ENCODE measurements around the gene MPP3. TPM values are rescaled to one million over a fixed set of nuclear protein-coding genes. Genes with fewer than 3 reads are reported as not detected.

Gene MPP3
- total RNA-seq, 1 experiment from 2014 or later: 6.9 TPM

DNA sequence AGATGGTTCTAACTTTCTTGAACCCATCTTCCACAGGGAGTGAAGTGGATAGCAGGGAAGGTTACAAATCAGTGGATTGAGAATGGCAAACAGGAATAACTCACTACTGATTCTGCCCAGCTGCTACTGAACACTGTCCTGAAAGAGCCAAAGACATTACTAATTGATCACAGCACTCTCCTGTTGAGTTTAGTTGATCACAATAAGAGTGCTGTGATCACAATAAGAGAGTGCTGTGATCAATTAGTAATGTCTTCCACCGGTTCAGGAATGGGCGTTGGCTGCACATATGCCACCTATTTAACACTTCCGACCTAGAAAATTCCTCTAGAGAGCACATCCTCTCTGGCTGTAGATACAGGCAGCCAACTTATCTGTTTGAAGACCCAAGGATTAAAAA, 41.4 kb downstream of the MPP3 start:
- Histone ChIP-seq H3K79me2 (ENCODE audit: insufficient read depth, low read length) (no peaks in the 10 kb centered on the region), H2BK5ac (ENCODE audit: insufficient read length, low read length) (no peak overlapping the region), H4K8ac (replicated peaks; ENCODE audit: insufficient read length, low read depth, low read length) (no peak overlapping the region), H4K20me1 (ENCODE audit: control insufficient read depth, insufficient read depth, insufficient read length) (no peaks in the 10 kb centered on the region), H3K56ac (ENCODE audit: insufficient read length, low read depth, low read length) (no peak overlapping the region), H3K14ac (ENCODE audit: insufficient read depth, low read length) (no peak overlapping the region), H3K9me3 (ENCODE audit: control insufficient read depth, low read depth, low read length) (no peaks in the 10 kb centered on the region), H2AFZ (ENCODE audit: low read length) (no peak overlapping the region), H2AK5ac (ENCODE audit: insufficient read length, low read length) (no peak overlapping the region), H2BK120ac (ENCODE audit: low read depth, low read length, poor library complexity, severe bottlenecking) (no peak overlapping the region), H2BK20ac (ENCODE audit: low read depth, low read length, poor library complexity, severe bottlenecking) (no peak overlapping the region), H3K4me2 (ENCODE audit: insufficient read depth, insufficient read length, low read length) (no peak overlapping the region), H3K18ac (ENCODE audit: insufficient read length, low read depth, low read length) (no peak overlapping the region), H4K5ac (ENCODE audit: insufficient read length, low read depth, low read length) (no peak overlapping the region), H4K91ac (ENCODE audit: insufficient read length, low read depth, low read length) (no peak overlapping the region), H3K9ac (ENCODE audit: extremely low read depth, insufficient read length, low read length) (no peak overlapping the region), H3K4me1 (ENCODE audit: insufficient read depth, low read length) (peaks cover 2% of the 10 kb centered on the region; the same call in 1 of the 2 replicates), H3K27ac (ENCODE audit: insufficient read length, low read depth, low read length) (no peak overlapping the region), H3K4ac (ENCODE audit: low read depth, low read length) (no peak overlapping the region), H3T11ph (ENCODE audit: low read length) (no peak overlapping the region), H3K23ac (ENCODE audit: insufficient read length, low read depth, low read length) (no peak overlapping the region), H2BK15ac (ENCODE audit: low read depth, low read length) (no peak overlapping the region), H3K79me1 (ENCODE audit: insufficient read depth, low read depth, low read length, poor library complexity, severe bottlenecking) (no peaks in the 10 kb centered on the region), H2BK12ac (ENCODE audit: insufficient read length, low read depth, low read length) (no peak overlapping the region), H3K27me3 (ENCODE audit: insufficient read depth, low read length) (no peaks in the 10 kb centered on the region), H3K23me2 (ENCODE audit: insufficient read length, low read depth, low read length, poor library complexity, severe bottlenecking) (no peaks in the 10 kb centered on the region)
- Mint-ChIP-seq H3K4me1 (peaks cover 9 to 10% of the 10 kb centered on the region in 2 experiments), H3K4me3 (0 out of 5 replicates have a peak overlapping the region, but pooled peaks of 1 of the 2 experiments have one; percentile 24), H3K36me3 (ENCODE audit: insufficient read depth in 1 of 3, low read depth in 3 of 3) (no peaks in the 10 kb centered on the region; a peak in 1 of 7 replicates), H3K27me3 (ENCODE audit: low read depth) (peaks cover 37% of the 10 kb centered on the region), H3K27ac (no peak overlapping the region), H3K9me3 (peaks cover 5 to 15% of the 10 kb centered on the region in 2 experiments; a peak in 4 of 5 replicates)
- TF ChIP-seq, protein P1, sequence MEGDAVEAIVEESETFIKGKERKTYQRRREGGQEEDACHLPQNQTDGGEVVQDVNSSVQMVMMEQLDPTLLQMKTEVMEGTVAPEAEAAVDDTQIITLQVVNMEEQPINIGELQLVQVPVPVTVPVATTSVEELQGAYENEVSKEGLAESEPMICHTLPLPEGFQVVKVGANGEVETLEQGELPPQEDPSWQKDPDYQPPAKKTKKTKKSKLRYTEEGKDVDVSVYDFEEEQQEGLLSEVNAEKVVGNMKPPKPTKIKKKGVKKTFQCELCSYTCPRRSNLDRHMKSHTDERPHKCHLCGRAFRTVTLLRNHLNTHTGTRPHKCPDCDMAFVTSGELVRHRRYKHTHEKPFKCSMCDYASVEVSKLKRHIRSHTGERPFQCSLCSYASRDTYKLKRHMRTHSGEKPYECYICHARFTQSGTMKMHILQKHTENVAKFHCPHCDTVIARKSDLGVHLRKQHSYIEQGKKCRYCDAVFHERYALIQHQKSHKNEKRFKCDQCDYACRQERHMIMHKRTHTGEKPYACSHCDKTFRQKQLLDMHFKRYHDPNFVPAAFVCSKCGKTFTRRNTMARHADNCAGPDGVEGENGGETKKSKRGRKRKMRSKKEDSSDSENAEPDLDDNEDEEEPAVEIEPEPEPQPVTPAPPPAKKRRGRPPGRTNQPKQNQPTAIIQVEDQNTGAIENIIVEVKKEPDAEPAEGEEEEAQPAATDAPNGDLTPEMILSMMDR (conservative IDR thresholded peaks at IDR 0.05): no peak
- no CpG with 5 or more reads among the region's 3 CpGs for WGBS (ENCODE audit: extremely low coverage, insufficient read length, low lambda C conversion rate)
- DNase-seq: peak; percentile 52

Data from H9 (cell line).